ENCODE data around the gene IPO13. TPM values are rescaled to one million over a fixed set of nuclear protein-coding genes. Genes with fewer than 3 reads are reported as not detected.

IPO13 gene
- total and polyA plus RNA-seq, 4 donors = 7.3 to 35.4 (median 17.4) TPM

DNA sequence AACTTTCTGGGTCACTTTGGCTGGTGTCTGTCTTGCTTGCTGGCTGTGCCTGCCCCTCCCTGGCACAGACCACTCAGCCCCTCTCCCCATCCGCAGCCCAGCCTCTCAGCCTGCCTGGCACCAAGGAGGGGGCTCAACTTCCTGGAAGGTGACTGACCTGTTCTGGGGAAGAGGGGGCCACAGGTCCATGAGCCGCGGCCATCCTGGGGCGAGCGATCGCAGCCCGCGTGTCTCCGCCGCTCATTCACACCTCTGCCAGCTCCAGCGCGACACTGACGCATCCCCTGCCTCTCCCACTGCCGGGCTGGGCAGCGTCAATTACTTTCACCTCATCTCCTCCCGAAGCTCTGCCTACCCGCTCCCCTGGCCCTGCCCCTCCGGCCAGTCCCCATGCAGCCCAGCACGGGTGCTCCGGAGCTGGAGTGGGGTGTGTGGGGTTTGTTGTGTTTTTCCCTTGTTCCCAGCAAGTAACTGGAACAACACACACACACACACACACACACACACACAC lies 70.2 kb downstream of the IPO13 start:
- Histone ChIP-seq H3K27me3 (ENCODE audit: control insufficient read depth in 3 of 3, insufficient read depth in 3 of 3, low read length in 2 of 3) (no peaks in the 10 kb centered on the region), H3K4me1 (ENCODE audit: control insufficient read depth in 5 of 5, insufficient read depth in 5 of 5, low read length in 5 of 5) (peaks cover 0 to 43% (median 18%) of the 10 kb centered on the region in 5 donors), H3K27ac (ENCODE audit: low read depth in 1 of 2, low read length in 1 of 2) (no peak overlapping the region), H3K9ac (ENCODE audit: insufficient read depth in 1 of 2, low read length in 2 of 2) (no peak overlapping the region), H3K4me3 (no peak overlapping the region), H3K36me3 (ENCODE audit: control insufficient read depth in 4 of 4, insufficient read depth in 4 of 4, low read length in 4 of 4) (peaks cover 0 to 2% (median under 1%) of the 10 kb centered on the region in 4 donors), H3K9me3 (ENCODE audit: control insufficient read depth in 4 of 4, insufficient read depth in 3 of 4, low read length in 3 of 4) (no peaks in the 10 kb centered on the region)
- DNase-seq (no peak), ATAC-seq (ENCODE audit: insufficient read depth, low FRiP score) (no peak)
- no peak for TF ChIP-seq CTCF (IDR thresholded peaks at IDR 0.05; ENCODE audit: control extremely low read depth, extremely low read depth)
- 82 to 95% methylated on average over 20 of the region's 20 CpGs for WGBS, 2 donors

Other genes starting within 250 kb of the IPO13 start
- gene ST3GAL3, start 239.4 kb upstream of the IPO13 start, total RNA-seq = 10 to 100 TPM; 20.5 to 28.0 TPM
- gene ST3GAL3, start 239.4 kb upstream of the IPO13 start, polyA plus RNA-seq = 10 to 100 TPM in 1 of 2 donors, 1 to 10 TPM in 1; 8.4 to 13.6 TPM
- 1 to 10 TPM in 1 of 2 donors, under 1 TPM in 1; 0.23 to 2.7 TPM for gene ARTN, start 13.1 kb upstream of the IPO13 start, total RNA-seq
- gene ARTN, start 13.1 kb upstream of the IPO13 start, polyA plus RNA-seq = 1 to 10 TPM in 1 of 2 donors, under 1 TPM in 1; 0.95 to 1.4 TPM
- gene DPH2, start 23.1 kb downstream of the IPO13 start, total RNA-seq = 10 to 100 TPM; 17.1 to 25.5 TPM
- gene DPH2, start 23.1 kb downstream of the IPO13 start, polyA plus RNA-seq = 10 to 100 TPM; 11.6 to 28.5 TPM
- gene ATP6V0B, start 28.0 kb downstream of the IPO13 start, total RNA-seq = 100 to 1,000 TPM in 1 of 2 donors, 10 to 100 TPM in 1; 71.2 to 192 TPM
- 100 to 1,000 TPM; 373 to 484 TPM for gene ATP6V0B, start 28.0 kb downstream of the IPO13 start, polyA plus RNA-seq
- gene B4GALT2, start 32.3 kb downstream of the IPO13 start, total RNA-seq = 10 to 100 TPM; 13.6 to 40.9 TPM
- 10 to 100 TPM; 28.9 to 32.2 TPM for gene B4GALT2, start 32.3 kb downstream of the IPO13 start, polyA plus RNA-seq
- gene CCDC24, start 44.6 kb downstream of the IPO13 start, total RNA-seq = 10 to 100 TPM in 1 of 2 donors, 1 to 10 TPM in 1; 9.9 to 20.1 TPM
- 10 to 100 TPM; 11.2 to 15.3 TPM for gene CCDC24, start 44.6 kb downstream of the IPO13 start, polyA plus RNA-seq
- 10 to 100 TPM in 1 of 2 donors, 1 to 10 TPM in 1; 9.8 to 29.9 TPM for gene SLC6A9, start 84.5 kb downstream of the IPO13 start, total RNA-seq
- 1 to 10 TPM; 8.7 to 8.9 TPM for gene SLC6A9, start 84.5 kb downstream of the IPO13 start, polyA plus RNA-seq
- gene KLF17, start 171.9 kb downstream of the IPO13 start, total RNA-seq = under 1 TPM in 1 of 2 donors, not detected in 1; 0.28 TPM
- gene KLF17, start 171.9 kb downstream of the IPO13 start, polyA plus RNA-seq = under 1 TPM; 0.14 to 0.21 TPM
- gene KLF18, start 194.7 kb downstream of the IPO13 start, total RNA-seq = not detected
- not detected for gene KLF18, start 194.7 kb downstream of the IPO13 start, polyA plus RNA-seq

Measured in lung (tissue), 12 donors.